K562 (cell line): Measurements from ENCODE around the gene AFG1L. TPM values are rescaled to one million over a fixed set of nuclear protein-coding genes. Genes with fewer than 3 reads are reported as not detected.

Experiments used
- FUS ChIP-seq: fragments of 200-400 bp; formaldehyde crosslinking; optimal IDR thresholded peaks from 2 replicates; pipeline ENCODE3; 2017; ENCODE audit warnings: low read depth, low read length
- GATAD2A ChIP-seq: fragments of 450-650 bp; IDR thresholded peaks from 2 replicates; pipeline ENCODE4 v1.6.1; 2017
- KAT7 ChIP-seq: sonication (generic); formaldehyde crosslinking; IDR thresholded peaks from 2 replicates; pipeline ENCODE4 v1.8.0; 2022; ENCODE audit warnings: missing genetic modification reagents, mild to moderate bottlenecking, borderline replicate concordance
- MCM5 ChIP-seq: fragments of 450-650 bp; IDR thresholded peaks from 2 replicates; pipeline ENCODE4 v1.6.1; 2016; ENCODE audit warnings: low read depth
- MEF2A ChIP-seq: IDR thresholded peaks from 2 replicates; pipeline ENCODE4 v1.6.1; 2011; ENCODE audit warnings: low read depth, mild to moderate bottlenecking, low read length, moderate library complexity; ENCODE audit not compliant: control insufficient read depth
- NR2C1 ChIP-seq, 2 experiments: fragments of 450-650 bp; IDR thresholded peaks; 2 replicates each; pipeline ENCODE4 v1.6.1; 2017; ENCODE audit warnings: mild to moderate bottlenecking in 2 of 2, antibody characterized with exemption in 1 of 2, inconsistent platforms in 1 of 2, missing compliant biosample characterization in 1 of 2, missing genetic modification characterization in 1 of 2
- SAFB2 ChIP-seq: fragments of 200-400 bp; formaldehyde crosslinking; IDR thresholded peaks from 2 replicates; pipeline ENCODE4 v1.6.1; 2018; ENCODE audit warnings: borderline replicate concordance, low read length, low read depth, moderate library complexity; ENCODE audit not compliant: severe bottlenecking
- SRSF3 ChIP-seq: fragments of 200-400 bp; formaldehyde crosslinking; IDR thresholded peaks from 2 replicates; pipeline ENCODE4 v1.6.1; 2016; ENCODE audit warnings: mild to moderate bottlenecking, low read length, moderate library complexity; ENCODE audit not compliant: insufficient read depth
- TCF3 ChIP-seq: sonication (generic); formaldehyde crosslinking; IDR thresholded peaks from 2 replicates; pipeline ENCODE4 v1.4.0; 2020; ENCODE audit warnings: mild to moderate bottlenecking, missing genetic modification reagents
- TSC22D4 ChIP-seq: fragments of 450-650 bp; IDR thresholded peaks from 2 replicates; pipeline ENCODE4 v1.6.1; 2016; ENCODE audit warnings: missing genetic modification characterization, missing biosample characterization, control low read depth
- XRCC3 ChIP-seq: fragments of 450-650 bp; IDR thresholded peaks from 2 replicates; pipeline ENCODE4 v1.6.1; 2017; ENCODE audit warnings: mild to moderate bottlenecking, moderate library complexity
- YY1 ChIP-seq, 3 experiments: IDR thresholded peaks; 2 replicates each; pipeline ENCODE4 v1.6.1; 2011; ENCODE audit warnings: low read length in 2 of 3, mild to moderate bottlenecking in 2 of 3, moderate library complexity in 2 of 3, borderline replicate concordance in 1 of 3, control low read depth in 1 of 3, low read depth in 1 of 3; ENCODE audit not compliant: insufficient read depth in 3 of 3, insufficient replicate concordance in 2 of 3, control insufficient read depth in 1 of 3, insufficient read length in 1 of 3; ENCODE audit errors: extremely low read depth in 1 of 3
- ZNF174 ChIP-seq: fragments of 250-450 bp; sonication (Bioruptor Pico); IDR thresholded peaks from 2 replicates; pipeline ENCODE4 v1.4.0; 2020; ENCODE audit warnings: mild to moderate bottlenecking
- ZNF512 ChIP-seq: IDR thresholded peaks from 2 replicates; pipeline ENCODE4 v1.6.1; 2016; ENCODE audit warnings: missing genetic modification characterization, missing compliant biosample characterization
- polyA plus RNA-seq, 8 experiments: library from polyadenylated mRNA; depleted of rRNA in 4 of 8; stranded (reverse) in 5 of 8; unstranded in 3 of 8; fragments of >200 nt; fragmentation: Nextera tagmentation in 2 of 8; fragmentation: Illumina TruSeq in 1 of 8; extraction: Ambion mirVana in 2 of 8; extraction: Trizol in 1 of 8; gene quantifications; 2 replicates each; pipeline versions ENCODE4 v1.2.1 to v1.2.3, GENCODE V29; 2011 to 2014; ENCODE audit warnings: inconsistent platforms in 1 of 8, missing spikeins in 1 of 8
- total RNA-seq, 7 experiments: library from RNA; depleted of rRNA in 6 of 7; stranded (reverse); fragments of >200 nt in 6 of 7; fragmentation: Illumina TruSeq in 2 of 7; extraction: Trizol in 2 of 7; gene quantifications; 2 replicates each; pipeline versions ENCODE4 v1.2.1 to v1.2.3, GENCODE V29; 2011 to 2021; ENCODE audit warnings: low replicate concordance in 1 of 7
- TF ChIP-seq, protein P1 (sequence below): fragments of 450-650 bp; IDR thresholded peaks from 2 replicates; pipeline ENCODE4 v1.7.0; 2016; ENCODE audit warnings: borderline replicate concordance

AFG1L gene
- total and polyA plus RNA-seq, 9 of the 15 experiments (the other 6 are each of a cell fraction or from before 2014, with no cell fraction given) = 2.2 to 15.5 (median 5.8) TPM

DNA sequence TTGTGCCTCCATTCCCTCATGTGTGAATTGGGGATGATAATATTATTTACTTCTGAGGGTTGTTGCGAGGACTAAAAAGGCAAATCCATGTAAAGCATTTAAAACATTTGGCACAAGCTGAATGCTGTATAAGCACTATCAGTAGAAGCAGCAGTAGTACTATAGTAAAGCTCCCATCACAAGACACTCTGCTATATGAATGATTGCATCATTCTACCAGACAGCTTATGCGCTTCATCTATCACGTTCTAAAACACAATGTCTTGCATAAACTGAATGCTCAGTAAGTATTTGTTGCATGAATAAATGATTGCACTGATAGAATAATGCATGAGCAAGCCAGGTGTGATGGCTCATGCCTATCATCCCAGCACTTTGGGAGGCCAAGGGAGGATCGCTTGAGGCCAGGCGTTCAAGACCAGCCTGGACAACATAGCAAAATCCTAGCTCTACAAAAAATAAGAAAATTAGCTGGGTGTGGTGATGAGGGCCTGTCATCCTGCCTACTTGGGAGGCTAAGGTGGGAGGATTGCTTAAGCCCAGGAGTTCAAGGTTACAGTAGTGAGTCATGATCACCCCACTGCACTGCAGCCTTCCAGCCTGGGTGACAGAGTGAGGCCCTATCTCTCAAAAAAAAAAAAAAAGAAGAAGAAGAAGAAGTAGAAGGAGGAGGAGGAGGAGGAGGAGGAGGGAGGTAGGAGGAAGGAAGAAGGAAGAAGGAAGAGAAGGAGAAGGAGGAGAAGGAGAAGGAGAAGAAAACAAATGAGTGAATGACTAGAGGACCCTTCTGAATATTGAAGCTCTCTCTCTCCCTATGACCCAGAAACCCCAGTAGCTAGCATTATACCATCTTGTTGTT lies 215.8 kb downstream of the AFG1L start (continued):
- no peak for TF ChIP-seq TSC22D4 (tag)
- TF ChIP-seq KAT7 (CRISPR knock-in tag) = no peak
- no peak for TF ChIP-seq YY1 (IDR thresholded peaks at IDR 0.05; ENCODE audit: borderline replicate concordance in 1 of 3, control insufficient read depth in 1 of 3, extremely low read depth in 1 of 3, insufficient read depth in 3 of 3, insufficient read length in 1 of 3, insufficient replicate concordance in 2 of 3, low read depth in 1 of 3, low read length in 2 of 3)
- TF ChIP-seq XRCC3 = no peak
- TF ChIP-seq MCM5 = no peak
- TF ChIP-seq TCF3 (CRISPR knock-in tag) = no peak
- TF ChIP-seq GATAD2A = no peak
- TF ChIP-seq MEF2A = no peak
- no peak for TF ChIP-seq ZNF174
- no peak for TF ChIP-seq FUS
- no peak for TF ChIP-seq SAFB2
- no peak for TF ChIP-seq SRSF3
- peak; percentile 17; the same call in 1 of the 2 replicates for TF ChIP-seq NR2C1 (IDR thresholded peaks at IDR 0.05)
- TF ChIP-seq NR2C1 (tag; IDR thresholded peaks at IDR 0.05) = 0 out of 2 replicates have a peak, but pooled peaks have one; percentile 28
- peak; percentile 30; the same call in 1 of the 2 replicates for TF ChIP-seq ZNF512
- TF ChIP-seq, protein P1, sequence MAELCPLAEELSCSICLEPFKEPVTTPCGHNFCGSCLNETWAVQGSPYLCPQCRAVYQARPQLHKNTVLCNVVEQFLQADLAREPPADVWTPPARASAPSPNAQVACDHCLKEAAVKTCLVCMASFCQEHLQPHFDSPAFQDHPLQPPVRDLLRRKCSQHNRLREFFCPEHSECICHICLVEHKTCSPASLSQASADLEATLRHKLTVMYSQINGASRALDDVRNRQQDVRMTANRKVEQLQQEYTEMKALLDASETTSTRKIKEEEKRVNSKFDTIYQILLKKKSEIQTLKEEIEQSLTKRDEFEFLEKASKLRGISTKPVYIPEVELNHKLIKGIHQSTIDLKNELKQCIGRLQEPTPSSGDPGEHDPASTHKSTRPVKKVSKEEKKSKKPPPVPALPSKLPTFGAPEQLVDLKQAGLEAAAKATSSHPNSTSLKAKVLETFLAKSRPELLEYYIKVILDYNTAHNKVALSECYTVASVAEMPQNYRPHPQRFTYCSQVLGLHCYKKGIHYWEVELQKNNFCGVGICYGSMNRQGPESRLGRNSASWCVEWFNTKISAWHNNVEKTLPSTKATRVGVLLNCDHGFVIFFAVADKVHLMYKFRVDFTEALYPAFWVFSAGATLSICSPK = no peak
